Kidney tubule cell (primary cell): Measurements from ENCODE around the gene MAD1L1.

Source experiments
- DNase-seq: peaks from one replicate; pipeline ENCODE4 v3.0.0-alpha.2; 2018; ENCODE audit warnings: low spot score

Gene MAD1L1

GRCh38 chr7:2217716-2218443 is 14.9 kb downstream of the MAD1L1 start:
- peak; percentile 18 for DNase-seq

DNA sequence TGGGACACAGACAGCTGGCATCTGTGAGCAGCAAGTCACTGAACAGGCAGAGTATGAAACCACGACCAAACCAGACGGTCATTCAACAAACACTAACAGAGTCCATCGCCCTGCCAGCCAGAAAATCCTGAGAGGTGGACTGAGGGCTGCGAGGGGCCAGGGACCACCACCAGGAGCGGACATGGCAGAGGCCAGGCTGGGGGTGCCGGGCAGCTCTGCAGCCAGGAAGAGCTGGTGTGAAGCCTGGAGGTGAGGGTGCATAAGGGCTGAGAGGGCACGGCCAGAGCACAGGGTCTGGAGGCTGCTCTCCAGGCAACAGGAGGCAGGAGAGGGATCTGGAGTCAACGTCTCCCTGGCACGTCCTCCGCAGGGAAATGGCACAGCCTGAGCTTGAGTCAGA is 15.5 kb downstream of the MAD1L1 start:
- no peak for DNase-seq

GRCh38 chr7:2215851-2216250 is 16.9 kb downstream of the MAD1L1 start:
- DNase-seq = no peak

- no peak for DNase-seq
Observed at GRCh38 chr7:2214636-2215035, 18.1 kb downstream of the MAD1L1 start.

GRCh38 chr7:2213551-2214215 is 19.1 kb downstream of the MAD1L1 start:
- DNase-seq = no peak

DNA sequence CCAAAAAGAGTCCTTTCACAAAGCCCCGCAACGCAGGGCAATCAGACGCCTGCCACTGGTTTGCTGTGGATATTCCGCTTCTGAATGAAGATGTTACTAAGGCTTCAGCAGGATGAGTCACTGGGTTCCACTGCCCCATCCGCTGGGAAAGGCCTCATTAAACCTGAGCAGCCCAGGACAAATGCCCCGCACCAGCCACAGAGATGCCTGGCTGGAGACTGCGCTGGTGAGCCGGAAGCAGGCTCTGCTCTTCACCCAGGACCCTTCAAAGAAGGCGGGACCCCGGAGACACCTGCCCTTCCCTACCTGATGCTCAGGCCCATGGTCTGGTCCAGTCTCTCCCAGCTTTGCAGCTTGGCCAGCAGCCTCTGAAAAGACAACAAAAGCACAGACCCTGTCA is 19.8 kb downstream of the MAD1L1 start:
- DNase-seq = no peak

- no peak for DNase-seq
Observed at GRCh38 chr7:2211926-2212325, 20.8 kb downstream of the MAD1L1 start.

GRCh38 chr7:2211259-2211880 is 21.4 kb downstream of the MAD1L1 start:
- DNase-seq = no peak

- no peak for DNase-seq
Observed at GRCh38 chr7:2210551-2211258, 22.0 kb downstream of the MAD1L1 start.

DNA sequence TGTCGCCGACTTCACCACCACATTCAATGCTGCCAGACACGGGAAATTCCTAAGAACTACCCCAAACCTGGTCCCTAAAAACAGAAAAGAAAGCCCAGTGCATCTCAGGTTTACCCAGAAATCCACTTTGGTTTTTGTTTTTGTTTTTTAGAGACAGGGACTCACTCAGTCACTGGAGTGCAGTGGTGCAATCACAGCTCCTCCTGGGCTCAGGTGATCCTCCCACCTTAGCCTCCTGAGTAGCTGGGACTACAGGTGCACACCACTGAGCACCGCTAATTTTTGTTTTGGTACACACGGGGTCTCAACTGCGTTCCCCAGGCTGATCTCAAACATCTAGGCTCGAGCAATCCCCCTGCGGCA is 22.8 kb downstream of the MAD1L1 start:
- no peak for DNase-seq

- peak; percentile 51 for DNase-seq
Observed at GRCh38 chr7:2209146-2209960, 23.4 kb downstream of the MAD1L1 start.

- no peak for DNase-seq
Observed at GRCh38 chr7:2208712-2209111, 24.0 kb downstream of the MAD1L1 start.

GRCh38 chr7:2205036-2205780 is 27.5 kb downstream of the MAD1L1 start:
- DNase-seq = no peak

DNA sequence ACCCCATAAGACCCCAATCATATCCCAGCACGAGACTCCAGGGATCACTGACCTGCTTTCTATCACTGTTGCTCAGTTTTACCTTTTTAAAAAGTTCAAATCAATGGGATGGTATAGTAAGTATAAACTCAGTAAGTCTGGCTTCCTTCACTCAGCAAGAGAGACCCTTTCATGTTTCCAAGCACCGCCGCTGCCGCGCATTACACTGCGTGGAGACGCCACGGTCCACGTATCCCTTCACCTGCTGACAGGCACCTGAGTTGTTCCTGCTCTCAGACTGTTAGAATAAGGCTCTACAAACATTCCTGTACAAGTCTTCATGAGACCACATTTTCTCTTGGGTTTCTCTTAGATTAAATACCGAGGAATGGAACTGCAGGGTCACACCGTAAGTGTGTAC is 28.3 kb downstream of the MAD1L1 start:
- no peak for DNase-seq

GRCh38 chr7:2203766-2204300 is 28.9 kb downstream of the MAD1L1 start:
- DNase-seq = no peak

DNA sequence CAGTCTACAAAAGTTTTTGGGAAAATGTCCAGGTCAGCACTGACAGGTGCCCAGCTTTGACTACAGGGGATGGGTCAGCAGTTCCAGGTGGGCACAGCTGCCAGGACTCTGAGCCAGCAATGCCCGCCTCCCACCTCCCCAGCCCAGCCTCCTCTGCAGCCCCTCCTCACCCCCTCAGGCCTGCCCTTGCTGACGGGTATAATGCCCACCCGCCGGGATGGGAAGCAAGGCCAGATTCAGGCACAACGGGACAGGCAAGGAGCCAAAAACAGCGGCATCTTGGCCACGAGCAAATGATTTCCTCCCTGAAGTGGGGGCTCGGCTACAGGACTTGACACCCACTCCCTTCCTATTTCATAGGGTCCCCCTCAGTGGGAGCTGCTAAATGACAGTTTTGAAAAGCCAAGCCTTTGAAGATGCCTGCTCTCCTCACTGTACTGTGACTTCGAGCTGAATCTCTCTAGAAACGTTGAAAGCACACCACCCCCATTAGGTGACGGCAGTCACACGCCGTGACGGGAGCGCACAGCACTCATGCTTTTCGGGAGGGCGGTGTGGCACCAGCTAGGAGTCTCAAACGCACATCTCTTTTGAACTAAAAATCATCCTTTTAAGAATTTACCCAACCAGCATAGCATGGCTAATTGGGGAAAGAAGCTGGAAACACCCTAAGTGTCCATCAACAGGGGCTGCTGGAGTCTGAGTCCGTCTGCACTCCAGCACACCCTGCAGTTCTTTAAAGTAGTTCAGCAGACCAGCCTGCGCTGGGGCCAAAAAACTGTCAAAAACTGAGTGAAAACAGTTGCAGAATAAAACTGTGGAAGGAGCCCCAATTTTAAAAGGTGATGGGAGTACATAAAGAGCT is 29.6 kb downstream of the MAD1L1 start:
- no peak for DNase-seq

- DNase-seq = no peak
Observed at GRCh38 chr7:2202361-2202761, 30.4 kb downstream of the MAD1L1 start.

DNA sequence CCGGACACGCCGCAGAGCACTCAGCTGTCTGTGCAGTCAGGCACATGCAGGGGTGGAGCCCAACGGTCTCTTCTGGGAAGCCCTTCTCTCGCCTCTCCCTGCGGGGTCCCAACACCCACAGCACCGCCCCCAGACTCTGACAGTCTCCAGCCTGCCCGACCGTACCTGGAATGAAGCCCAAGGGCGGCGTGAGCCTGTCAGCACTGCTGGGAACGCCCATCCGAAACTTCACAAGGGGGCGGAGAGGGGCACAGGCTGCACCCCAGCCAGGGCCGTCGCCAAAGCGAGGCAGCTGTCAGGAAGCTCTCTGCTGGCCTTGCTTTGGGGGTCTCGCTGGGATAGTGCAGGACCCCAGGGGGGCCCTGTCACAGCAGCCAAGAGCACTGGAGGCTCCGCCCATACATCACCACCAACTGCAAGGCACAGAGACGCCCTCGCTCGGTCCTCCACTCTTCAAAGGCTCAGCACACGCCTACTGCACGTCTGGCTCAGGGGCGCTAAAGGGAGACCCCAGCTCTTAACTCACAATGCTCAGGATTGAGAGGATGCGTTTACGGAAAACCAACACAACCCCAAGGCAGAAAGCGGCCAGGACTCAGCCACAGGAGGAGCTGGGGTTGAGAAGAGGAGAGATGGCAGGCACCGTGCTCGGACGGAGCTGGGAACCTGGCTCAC is 30.9 kb downstream of the MAD1L1 start:
- DNase-seq = no peak

DNA sequence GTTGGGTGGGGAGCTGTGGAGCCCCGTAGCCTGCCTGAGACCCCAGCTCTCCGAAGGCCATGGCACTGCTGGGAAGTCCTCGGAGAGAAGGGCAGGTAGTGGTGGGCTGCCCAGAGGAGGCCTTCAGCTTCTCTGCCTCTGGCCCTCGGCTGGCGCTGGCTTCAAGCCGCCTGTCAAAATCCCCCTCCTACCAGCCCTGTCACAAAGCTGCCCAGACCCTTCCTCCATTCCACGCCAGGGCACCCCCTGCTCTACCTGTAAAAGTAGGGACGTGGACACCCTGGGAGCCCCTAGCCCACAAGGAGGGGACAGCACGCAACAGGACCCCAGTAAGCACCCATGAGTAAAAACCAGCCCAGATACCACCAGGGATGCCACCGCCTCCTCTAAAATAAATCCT is 31.6 kb downstream of the MAD1L1 start:
- no peak for DNase-seq
